Fibroblast of villous mesenchyme (primary cell): ENCODE results near the gene CDH12. TPM values are rescaled to one million over a fixed set of nuclear protein-coding genes. Genes with fewer than 3 reads are reported as not detected.
"Not testable (repeated sequence)": the region's sequence is repeated elsewhere in the genome, so short reads cannot be mapped to it uniquely, and the experiment has no call there.

ENCODE experiments used
- DNase-seq: peaks from one replicate; pipeline ENCODE4 v3.0.0-alpha.2; 2010; ENCODE audit warnings: low read depth
- H3K4me3 ChIP-seq: 2 replicates; pipeline ENCODE4 v1.5.1; 2011; ENCODE audit warnings: low read depth, mild to moderate bottlenecking, low read length
- CTCF ChIP-seq: IDR thresholded peaks from 2 replicates; pipeline ENCODE4 v1.5.1; 2012; ENCODE audit warnings: low read depth, mild to moderate bottlenecking, low read length; ENCODE audit not compliant: insufficient read depth
- total RNA-seq: library from RNA; depleted of rRNA; stranded (reverse); fragments of >200 nt; gene quantifications from 2 replicates; pipeline ENCODE4 v1.2.3, GENCODE V29; 2012

The CDH12 gene
- total RNA-seq, 1 donor: not detected

DNA sequence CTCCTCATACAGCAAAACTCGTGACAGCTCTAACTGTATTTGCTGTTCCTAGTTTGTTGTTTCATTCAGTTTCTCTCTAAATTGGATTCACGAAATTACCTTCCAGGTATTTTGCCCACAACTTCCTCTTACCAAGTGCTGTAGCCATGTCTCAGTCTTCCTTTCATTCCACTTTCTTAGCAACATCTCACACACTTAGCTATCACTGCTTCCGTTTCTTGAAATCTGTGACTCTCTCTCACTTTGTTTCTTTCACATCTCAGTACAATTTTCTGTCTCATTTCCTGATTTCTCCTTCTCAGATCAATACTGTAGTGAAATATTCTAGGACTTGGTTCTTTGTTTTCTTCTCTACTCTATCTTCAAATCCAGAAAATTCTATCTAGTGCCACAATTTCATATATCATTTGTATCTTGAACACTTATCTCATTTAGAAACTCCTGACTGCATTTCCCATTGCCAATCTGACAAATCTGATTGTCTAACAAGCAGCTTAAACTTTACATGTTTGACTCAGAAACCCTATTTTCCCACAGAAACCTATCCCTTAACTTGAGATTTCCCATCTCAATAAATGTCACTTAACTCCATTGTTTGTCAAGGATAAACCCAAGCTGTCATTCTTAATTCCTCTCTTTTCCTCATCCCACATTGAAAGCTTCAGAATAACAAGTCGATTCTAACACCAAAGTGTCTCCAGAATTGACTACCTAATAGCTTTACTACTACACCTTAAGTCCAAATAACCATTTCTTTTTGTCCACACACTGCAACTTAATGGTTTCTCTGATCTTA, 303.1 kb downstream of the CDH12 start:
- TF ChIP-seq CTCF: no peak
- H3K4me3 ChIP-seq: no peak overlapping the region
- no peak for DNase-seq

GRCh38 chr5:22542340-22542739, 310.8 kb downstream of the CDH12 start:
- no peak for TF ChIP-seq CTCF
- no peak overlapping the region for H3K4me3 ChIP-seq
- DNase-seq: no peak

GRCh38 chr5:22541037-22541436, 312.1 kb downstream of the CDH12 start:
- no peak overlapping the region for H3K4me3 ChIP-seq
- TF ChIP-seq CTCF: no peak
- DNase-seq: no peak

- no peak for TF ChIP-seq CTCF
- DNase-seq: no peak
- H3K4me3 ChIP-seq: no peak overlapping the region
Measured at GRCh38 chr5:22539762-22540161, 313.4 kb downstream of the CDH12 start.

GRCh38 chr5:22531986-22532385, 321.2 kb downstream of the CDH12 start:
- no peak overlapping the region for H3K4me3 ChIP-seq
- TF ChIP-seq CTCF: no peak
- DNase-seq: no peak

GRCh38 chr5:22521521-22521920, 331.6 kb downstream of the CDH12 start:
- no peak overlapping the region for H3K4me3 ChIP-seq
- DNase-seq: no peak
- TF ChIP-seq CTCF: no peak

DNA sequence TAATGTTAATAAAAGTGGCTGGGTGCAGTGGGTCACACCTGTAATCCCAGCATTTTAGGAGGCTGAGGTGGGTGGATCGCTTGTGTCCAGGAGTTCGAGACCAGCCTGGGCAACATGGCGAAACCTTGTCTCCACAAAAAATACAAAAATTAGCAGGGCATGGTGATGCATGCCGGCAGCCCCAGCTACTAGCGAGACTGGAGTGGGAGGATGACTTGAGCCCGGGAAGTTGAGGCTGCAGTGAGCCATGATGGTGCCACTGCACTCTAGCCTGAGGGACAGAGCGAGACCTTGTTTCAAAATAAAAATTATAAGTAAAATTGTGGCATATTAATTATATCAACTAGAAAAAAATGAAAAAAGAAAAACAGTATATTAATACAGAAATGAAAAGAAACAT, 336.6 kb downstream of the CDH12 start:
- not testable (repeated sequence) for H3K4me3 ChIP-seq, DNase-seq
